SK-N-SH (cell line): ENCODE data around the gene EFNB1. TPM values are rescaled to one million over a fixed set of nuclear protein-coding genes. Genes with fewer than 3 reads are reported as not detected.

Source experiments
- CTCF ChIA-PET: fragments of 300-600, 350-600 bp; formaldehyde crosslinking; extraction: SDS; loops from one replicate; lab custom pipeline; 2021; lab: Yijun Ruan, JAX
- POLR2A ChIA-PET: fragments of 350-600 bp; sonication (Branson Sonifier 250); formaldehyde crosslinking; extraction: SDS; loops from one replicate; lab custom pipeline; 2020; ENCODE audit warnings: antibody characterized with exemption, inconsistent platforms; lab: Yijun Ruan, JAX
- DNase-seq: peaks from one replicate; pipeline ENCODE4 v3.0.0; 2012
- H2AFZ ChIP-seq: fragments of 200-600 bp; sonication (generic); 2 replicates; pipeline ENCODE4 v1.8.1; 2016; ENCODE audit warnings: antibody characterized with exemption, mild to moderate bottlenecking, low read depth
- H3F3A ChIP-seq: fragments of 200-600 bp; sonication (generic); replicated peaks from 2 replicates; pipeline ENCODE3; 2016; ENCODE audit warnings: antibody characterized with exemption, mild to moderate bottlenecking; ENCODE audit not compliant: insufficient read depth
- H3K27ac ChIP-seq, 2 experiments: fragments of 200-500 bp in 1 of 2; fragments of 200-600 bp in 1 of 2; sonication (Bioruptor generic) in 1 of 2; sonication (generic), shearing (Covaris generic) in 1 of 2; 2 replicates each; pipeline versions ENCODE4 v1.5.1 to v1.6.1; 2014 to 2016; ENCODE audit warnings: low read depth in 2 of 2, inconsistent platforms in 1 of 2, low read length in 1 of 2, mild to moderate bottlenecking in 1 of 2, mixed read lengths in 1 of 2
- H3K27me3 ChIP-seq: fragments of 200-600 bp; sonication (generic), shearing (Covaris generic); 2 replicates; pipeline ENCODE4 v1.6.1; 2016; ENCODE audit warnings: mixed run types; ENCODE audit not compliant: insufficient read depth
- H3K36me3 ChIP-seq, 2 experiments: fragments of 200-500 bp in 1 of 2; fragments of 200-600 bp in 1 of 2; sonication (Bioruptor generic) in 1 of 2; sonication (generic) in 1 of 2; replicated peaks in 1 of 2; 2 replicates each; pipeline versions ENCODE3 to v1.5.1; 2014 to 2016; ENCODE audit warnings: low read length in 1 of 2, mild to moderate bottlenecking in 1 of 2; ENCODE audit not compliant: insufficient read depth in 2 of 2, control insufficient read depth in 1 of 2
- H3K4me1 ChIP-seq, 2 experiments: fragments of 200-500 bp in 1 of 2; fragments of 200-600 bp in 1 of 2; sonication (Bioruptor generic) in 1 of 2; sonication (generic), shearing (Covaris generic) in 1 of 2; 2 replicates each; pipeline versions ENCODE4 v1.5.1 to v1.6.1; 2014 to 2016; ENCODE audit warnings: low read depth in 1 of 2, low read length in 1 of 2, mixed run types in 1 of 2; ENCODE audit not compliant: insufficient read depth in 2 of 2, control insufficient read depth in 1 of 2
- H3K4me2 ChIP-seq: fragments of 200-600 bp; sonication (generic), shearing (Covaris generic); 2 replicates; pipeline ENCODE4 v1.6.1; 2017; ENCODE audit warnings: mixed run types
- H3K4me3 ChIP-seq, 2 experiments: fragments of 200-500 bp in 1 of 2; fragments of 200-600 bp in 1 of 2; sonication (Bioruptor generic) in 1 of 2; sonication (generic), shearing (Covaris generic) in 1 of 2; 2 replicates each; pipeline versions ENCODE4 v1.5.1 to v1.8.1; 2014 to 2016; ENCODE audit warnings: low read depth in 2 of 2, inconsistent platforms in 1 of 2, low read length in 1 of 2, mild to moderate bottlenecking in 1 of 2, mixed read lengths in 1 of 2, moderate library complexity in 1 of 2
- H3K79me2 ChIP-seq: fragments of 200-600 bp; sonication (generic); 2 replicates; pipeline ENCODE4 v1.8.1; 2017; ENCODE audit warnings: mild to moderate bottlenecking; ENCODE audit not compliant: insufficient read depth
- H3K9ac ChIP-seq: fragments of 200-600 bp; sonication (generic); 2 replicates; pipeline ENCODE4 v1.6.1; 2017; ENCODE audit warnings: mixed run types
- H3K9me2 ChIP-seq: fragments of 200-600 bp; sonication (generic); 2 replicates; pipeline ENCODE4 v1.6.1; 2017; ENCODE audit warnings: mixed run types
- H3K9me3 ChIP-seq: fragments of 200-600 bp; sonication (generic); 2 replicates; pipeline ENCODE4 v1.6.1; 2017; ENCODE audit warnings: mixed run types, mild to moderate bottlenecking, moderate library complexity
- H4K20me1 ChIP-seq: fragments of 200-600 bp; sonication (generic); 2 replicates; pipeline ENCODE4 v1.6.1; 2017; ENCODE audit warnings: mild to moderate bottlenecking, mixed run types; ENCODE audit not compliant: insufficient read depth
- ELF1 ChIP-seq: IDR thresholded peaks from 2 replicates; pipeline ENCODE4 v1.4.0; 2012
- EP300 ChIP-seq, 2 experiments: IDR thresholded peaks; 2 replicates each; pipeline versions ENCODE4 v1.4.0 to v1.6.1; 2012; ENCODE audit warnings: borderline replicate concordance in 1 of 2, low read depth in 1 of 2, low read length in 1 of 2
- EZH2phosphoT487 ChIP-seq: fragments of 200-600 bp; sonication (generic); IDR thresholded peaks from 2 replicates; pipeline ENCODE4 v1.6.1; 2017; ENCODE audit warnings: low read depth, mixed run types, mild to moderate bottlenecking, antibody characterized with exemption, moderate library complexity, borderline replicate concordance
- FOSL2 ChIP-seq: IDR thresholded peaks from 2 replicates; pipeline ENCODE4 v1.4.0; 2012; ENCODE audit warnings: low read depth, mild to moderate bottlenecking, moderate library complexity, borderline replicate concordance
- GABPA ChIP-seq: IDR thresholded peaks from 2 replicates; pipeline ENCODE4 v1.4.0; 2012; ENCODE audit warnings: low read depth, mild to moderate bottlenecking
- GATA2 ChIP-seq: sonication (generic); formaldehyde crosslinking; IDR thresholded peaks from 2 replicates; pipeline ENCODE4 v1.5.0; 2020; ENCODE audit warnings: mild to moderate bottlenecking, missing genetic modification reagents
- IRF3 ChIP-seq: fragments of 150-350 bp; IDR thresholded peaks from 2 replicates; pipeline ENCODE4 v1.6.1; 2016; ENCODE audit warnings: mild to moderate bottlenecking, low read depth, low read length
- JUND ChIP-seq: IDR thresholded peaks from 2 replicates; pipeline ENCODE4 v1.4.0; 2012
- MAX ChIP-seq: IDR thresholded peaks from 2 replicates; pipeline ENCODE4 v1.4.0; 2012; ENCODE audit warnings: low read depth
- MEF2A ChIP-seq: IDR thresholded peaks from 2 replicates; pipeline ENCODE4 v1.4.0; 2012; ENCODE audit warnings: low read depth, borderline replicate concordance
- MXI1 ChIP-seq: IDR thresholded peaks from 2 replicates; pipeline ENCODE4 v1.6.1; 2012; ENCODE audit warnings: mild to moderate bottlenecking, low read depth, low read length, improper control_type of control experiment
- POLR2AphosphoS5 ChIP-seq: IDR thresholded peaks from 2 replicates; pipeline ENCODE4 v1.6.1; 2012; ENCODE audit warnings: low read depth, low read length
- RCOR1 ChIP-seq: fragments of 150-350 bp; IDR thresholded peaks from 2 replicates; pipeline ENCODE4 v1.6.1; 2017; ENCODE audit warnings: antibody characterized with exemption, low read length
- RXRA ChIP-seq: IDR thresholded peaks from 2 replicates; pipeline ENCODE4 v1.4.0; 2012; ENCODE audit warnings: low read depth, mild to moderate bottlenecking, borderline replicate concordance
- TAF1 ChIP-seq: IDR thresholded peaks from 2 replicates; pipeline ENCODE4 v1.6.1; 2012; ENCODE audit warnings: low read depth, mild to moderate bottlenecking, low read length, moderate library complexity, borderline replicate concordance
- TCF12 ChIP-seq: IDR thresholded peaks from 2 replicates; pipeline ENCODE4 v1.4.0; 2012
- USF2 ChIP-seq: fragments of 150-350 bp; IDR thresholded peaks from 2 replicates; pipeline ENCODE4 v1.6.1; 2017; ENCODE audit warnings: antibody characterized with exemption, low read length, low read depth, borderline replicate concordance
- YY1 ChIP-seq: IDR thresholded peaks from 2 replicates; pipeline ENCODE4 v1.4.0; 2012; ENCODE audit warnings: low read depth, mild to moderate bottlenecking
- WGBS: methylation state at CpG from one replicate; pipeline ENCODE4 v1.1.6; 2017; ENCODE audit warnings: low lambda C conversion rate; 5-methylcytosine and 5-hydroxymethylcytosine counted together
- polyA plus RNA-seq, 3 experiments: library from polyadenylated mRNA; depleted of rRNA; stranded (reverse); fragments of >200 nt; gene quantifications; 2 replicates each; pipeline ENCODE4 v1.2.3, GENCODE V29; 2012

EFNB1 gene
- polyA plus RNA-seq, 1 of the 3 experiments (the other 2 are of a cell fraction), result 8.4 TPM

- TF ChIP-seq POLR2AphosphoS5, result no peak
- no peak for TF ChIP-seq FOSL2
- no peak for TF ChIP-seq IRF3
- TF ChIP-seq RXRA, result no peak
These were observed 39.5 kb downstream of the EFNB1 start (continued) for GRCh38 chrX:68868316-68868715.

- no peak for DNase-seq
- POLR2A ChIA-PET, result no interaction called here
- 19% methylated on average over 5 of the region's 5 CpGs for WGBS
- TF ChIP-seq YY1, result no peak
- TF ChIP-seq EZH2phosphoT487, result no peak
- TF ChIP-seq POLR2AphosphoS5, result no peak
- TF ChIP-seq MAX, result no peak
- no peak for TF ChIP-seq MXI1
- TF ChIP-seq RCOR1, result no peak
- TF ChIP-seq TAF1, result no peak
- TF ChIP-seq JUND, result no peak
- no peak for TF ChIP-seq FOSL2
- no peak for TF ChIP-seq ELF1
- TF ChIP-seq USF2, result no peak
- no peak for TF ChIP-seq EP300 (IDR thresholded peaks at IDR 0.05; ENCODE audit: borderline replicate concordance in 1 of 2, low read depth in 1 of 2, low read length in 1 of 2)
- no peak for TF ChIP-seq TCF12
- TF ChIP-seq GABPA, result no peak
- TF ChIP-seq GATA2 (CRISPR knock-in tag), result no peak
- TF ChIP-seq MEF2A, result no peak
- Histone ChIP-seq H3F3A (no peaks in the 10 kb centered on the region), H3K27me3 (no peaks in the 10 kb centered on the region; the same call in 1 of the 2 replicates), H3K4me3 (no peak overlapping the region), H3K27ac (no peak overlapping the region), H3K4me1 (peaks cover 0 to 15% of the 10 kb centered on the region in 2 experiments; a peak in 1 of 4 replicates), H4K20me1 (no peaks in the 10 kb centered on the region), H3K9ac (no peak overlapping the region), H2AFZ (no peak overlapping the region), H3K4me2 (no peak overlapping the region), H3K79me2 (no peaks in the 10 kb centered on the region), H3K36me3 (no peaks in the 10 kb centered on the region), H3K9me2 (no peaks in the 10 kb centered on the region), H3K9me3 (no peaks in the 10 kb centered on the region)
- CTCF ChIA-PET, result interaction anchor here (1.1 to 1.2 kb wide), 2 partner anchors 29 to 41 kb away, joined by 3 read pairs; no protein-coding TSS in a partner anchor
These were observed 40.3 kb downstream of the EFNB1 start for GRCh38 chrX:68868902-68869800.
